COLO668 (cell line): Measurements from ENCODE around the gene SPCS3.
"Not testable (repeated sequence)": the region's sequence is repeated elsewhere in the genome, so short reads cannot be mapped to it uniquely, and the experiment has no call there.

Experiments
- DNase-seq: peaks from one replicate; lab custom pipeline; 2025; ENCODE audit not compliant: unreplicated experiment; lab: John Stamatoyannopoulos, UW

SPCS3 gene

GRCh38 chr4:176319704-176320339 lies at the start of gene SPCS3:
TSS of gene SPCS3 (plus strand) at chr4:176319966. CDS start at chr4:176320077, 111 bp downstream.
- peak; percentile 99 for DNase-seq

GRCh38 chr4:176270669-176271068 lies 49.1 kb upstream of the SPCS3 start:
- peak; percentile 47 for DNase-seq

- no peak for DNase-seq
Observed at GRCh38 chr4:176271749-176272148, 48.0 kb upstream of the SPCS3 start.

- DNase-seq: no peak
Observed at GRCh38 chr4:176272799-176273198, 47.0 kb upstream of the SPCS3 start.

- DNase-seq: no peak
Observed at GRCh38 chr4:176273736-176274135, 46.0 kb upstream of the SPCS3 start.

GRCh38 chr4:176274441-176274840 lies 45.3 kb upstream of the SPCS3 start:
- DNase-seq: no peak

- DNase-seq: no peak
Observed at GRCh38 chr4:176276710-176277109, 43.1 kb upstream of the SPCS3 start.

- peak; percentile 51 for DNase-seq
Observed at GRCh38 chr4:176277162-176277904, 42.4 kb upstream of the SPCS3 start.

- not testable (repeated sequence) for DNase-seq
Observed at GRCh38 chr4:176279560-176279959, 40.2 kb upstream of the SPCS3 start.

- no peak for DNase-seq
Observed at GRCh38 chr4:176286728-176287127, 33.0 kb upstream of the SPCS3 start.

- no peak for DNase-seq
Observed at GRCh38 chr4:176287546-176287945, 32.2 kb upstream of the SPCS3 start.

GRCh38 chr4:176288020-176288419 lies 31.7 kb upstream of the SPCS3 start:
- no peak for DNase-seq

GRCh38 chr4:176289561-176289960 lies 30.2 kb upstream of the SPCS3 start:
- no peak for DNase-seq

- no peak for DNase-seq
Observed at GRCh38 chr4:176290520-176290919, 29.2 kb upstream of the SPCS3 start.

GRCh38 chr4:176291748-176292147 lies 28.0 kb upstream of the SPCS3 start:
- DNase-seq: no peak

GRCh38 chr4:176292920-176293319 lies 26.8 kb upstream of the SPCS3 start:
- DNase-seq: no peak

GRCh38 chr4:176293660-176294059 lies 26.1 kb upstream of the SPCS3 start:
- DNase-seq: no peak

- DNase-seq: not testable (repeated sequence)
Observed at GRCh38 chr4:176295907-176296306, 23.9 kb upstream of the SPCS3 start.

- DNase-seq: no peak
Observed at GRCh38 chr4:176298664-176299063, 21.1 kb upstream of the SPCS3 start.

GRCh38 chr4:176300036-176300435 lies 19.7 kb upstream of the SPCS3 start:
- DNase-seq: no peak

GRCh38 chr4:176300565-176300964 lies 19.2 kb upstream of the SPCS3 start:
- no peak for DNase-seq
